ENCODE measurements around the gene GLI1.
"Not testable (repeated sequence)": the region's sequence is repeated elsewhere in the genome, so short reads cannot be mapped to it uniquely, and the experiment has no call there.

GLI1 gene

GRCh38 chr12:57491393-57492280 lies 32.1 kb downstream of the GLI1 start:
- H3K4me3 ChIP-seq (ENCODE audit: insufficient read depth, low read length, poor library complexity, severe bottlenecking): no peak overlapping the region
- H3K27ac ChIP-seq (ENCODE audit: low read depth, low read length): no peak overlapping the region
- H4K20me1 ChIP-seq (ENCODE audit: low read depth, low read length): no peaks in the 10 kb centered on the region
- no peaks in the 10 kb centered on the region for H3K9me3 ChIP-seq (ENCODE audit: insufficient read depth, low read length)
- peak; percentile 12 for TF ChIP-seq CTCF (IDR thresholded peaks at IDR 0.05; ENCODE audit: insufficient read depth, low read length, poor library complexity, severe bottlenecking)
- TF ChIP-seq EZH2phosphoT487 (conservative IDR thresholded peaks at IDR 0.05; ENCODE audit: low read length): no peak
- no peaks in the 10 kb centered on the region for H3K27me3 ChIP-seq (ENCODE audit: low read length)
- no peak overlapping the region for H2AFZ ChIP-seq (ENCODE audit: low read depth, low read length, severe bottlenecking)
- peaks cover 30% of the 10 kb centered on the region for H3K79me2 ChIP-seq (ENCODE audit: insufficient read depth, low read length)
- peaks cover 16% of the 10 kb centered on the region for H3K36me3 ChIP-seq (ENCODE audit: low read length)
- H3K4me2 ChIP-seq (ENCODE audit: low read depth, low read length, poor library complexity, severe bottlenecking): no peak overlapping the region
- no peaks in the 10 kb centered on the region for H3K9me2 ChIP-seq (replicated peaks; ENCODE audit: insufficient read depth, low read length)
- 0 out of 2 replicates have a peak, but pooled peaks cover 5% of the 10 kb centered on the region for H3F3A ChIP-seq (ENCODE audit: insufficient read depth)
- H3K9ac ChIP-seq (ENCODE audit: low read length): no peak overlapping the region

- not testable (repeated sequence) for H3K79me2 ChIP-seq (ENCODE audit: insufficient read depth, low read length); H3K9me2 ChIP-seq (replicated peaks; ENCODE audit: insufficient read depth, low read length); H3K9ac ChIP-seq (ENCODE audit: low read length); H3K9me3 ChIP-seq (ENCODE audit: insufficient read depth, low read length); H3F3A ChIP-seq (ENCODE audit: insufficient read depth); H2AFZ ChIP-seq (ENCODE audit: low read depth, low read length, severe bottlenecking); H3K4me3 ChIP-seq (ENCODE audit: insufficient read depth, low read length, poor library complexity, severe bottlenecking); H4K20me1 ChIP-seq (ENCODE audit: low read depth, low read length); H3K27me3 ChIP-seq (ENCODE audit: low read length); H3K4me2 ChIP-seq (ENCODE audit: low read depth, low read length, poor library complexity, severe bottlenecking); H3K27ac ChIP-seq (ENCODE audit: low read depth, low read length)
- peaks cover 26% of the 10 kb centered on the region for H3K36me3 ChIP-seq (ENCODE audit: low read length)
Measured at GRCh38 chr12:57495051-57495701, 35.6 kb downstream of the GLI1 start.

GRCh38 chr12:57496822-57497221 lies 37.2 kb downstream of the GLI1 start:
- 0 out of 2 replicates have a peak, but pooled peaks cover 5% of the 10 kb centered on the region for H3F3A ChIP-seq (ENCODE audit: insufficient read depth)
- TF ChIP-seq EZH2phosphoT487 (conservative IDR thresholded peaks at IDR 0.05; ENCODE audit: low read length) (no peak), CTCF (IDR thresholded peaks at IDR 0.05; ENCODE audit: insufficient read depth, low read length, poor library complexity, severe bottlenecking) (no peak)
- H3K27ac ChIP-seq (ENCODE audit: low read depth, low read length): no peak overlapping the region
- H4K20me1 ChIP-seq (ENCODE audit: low read depth, low read length): no peaks in the 10 kb centered on the region
- no peak overlapping the region for H3K4me2 ChIP-seq (ENCODE audit: low read depth, low read length, poor library complexity, severe bottlenecking)
- no peaks in the 10 kb centered on the region for H3K9me3 ChIP-seq (ENCODE audit: insufficient read depth, low read length)
- no peak overlapping the region for H2AFZ ChIP-seq (ENCODE audit: low read depth, low read length, severe bottlenecking)
- no peaks in the 10 kb centered on the region for H3K27me3 ChIP-seq (ENCODE audit: low read length)
- no peak overlapping the region for H3K4me3 ChIP-seq (ENCODE audit: insufficient read depth, low read length, poor library complexity, severe bottlenecking)
- H3K36me3 ChIP-seq (ENCODE audit: low read length): peaks cover 30% of the 10 kb centered on the region
- H3K9me2 ChIP-seq (replicated peaks; ENCODE audit: insufficient read depth, low read length): no peaks in the 10 kb centered on the region
- no peaks in the 10 kb centered on the region for H3K79me2 ChIP-seq (ENCODE audit: insufficient read depth, low read length)
- H3K9ac ChIP-seq (ENCODE audit: low read length): no peak overlapping the region
